Activated CD4-positive, alpha-beta T cell treated with anti-CD3 and anti-CD28 coated beads, Interleukin-2, amount 50 U/mL, for 16 hours (primary cell): Measurements from ENCODE around the gene ANGPTL7.
"Not testable (repeated sequence)": the region's sequence is repeated elsewhere in the genome, so short reads cannot be mapped to it uniquely, and the experiment has no call there.

ENCODE experiments used
- DNase-seq: peaks from one replicate; pipeline ENCODE4 v3.0.0-alpha.2; 2020

The ANGPTL7 gene

GRCh38 chr1:11170102-11170501 lies 19.1 kb upstream of the ANGPTL7 start:
- no peak for DNase-seq

GRCh38 chr1:11174261-11174942 lies 14.8 kb upstream of the ANGPTL7 start:
- DNase-seq = no peak

GRCh38 chr1:11175461-11175860 lies 13.7 kb upstream of the ANGPTL7 start:
- DNase-seq = no peak

- DNase-seq = no peak
Measured at GRCh38 chr1:11176081-11176706, 13.0 kb upstream of the ANGPTL7 start.

DNA sequence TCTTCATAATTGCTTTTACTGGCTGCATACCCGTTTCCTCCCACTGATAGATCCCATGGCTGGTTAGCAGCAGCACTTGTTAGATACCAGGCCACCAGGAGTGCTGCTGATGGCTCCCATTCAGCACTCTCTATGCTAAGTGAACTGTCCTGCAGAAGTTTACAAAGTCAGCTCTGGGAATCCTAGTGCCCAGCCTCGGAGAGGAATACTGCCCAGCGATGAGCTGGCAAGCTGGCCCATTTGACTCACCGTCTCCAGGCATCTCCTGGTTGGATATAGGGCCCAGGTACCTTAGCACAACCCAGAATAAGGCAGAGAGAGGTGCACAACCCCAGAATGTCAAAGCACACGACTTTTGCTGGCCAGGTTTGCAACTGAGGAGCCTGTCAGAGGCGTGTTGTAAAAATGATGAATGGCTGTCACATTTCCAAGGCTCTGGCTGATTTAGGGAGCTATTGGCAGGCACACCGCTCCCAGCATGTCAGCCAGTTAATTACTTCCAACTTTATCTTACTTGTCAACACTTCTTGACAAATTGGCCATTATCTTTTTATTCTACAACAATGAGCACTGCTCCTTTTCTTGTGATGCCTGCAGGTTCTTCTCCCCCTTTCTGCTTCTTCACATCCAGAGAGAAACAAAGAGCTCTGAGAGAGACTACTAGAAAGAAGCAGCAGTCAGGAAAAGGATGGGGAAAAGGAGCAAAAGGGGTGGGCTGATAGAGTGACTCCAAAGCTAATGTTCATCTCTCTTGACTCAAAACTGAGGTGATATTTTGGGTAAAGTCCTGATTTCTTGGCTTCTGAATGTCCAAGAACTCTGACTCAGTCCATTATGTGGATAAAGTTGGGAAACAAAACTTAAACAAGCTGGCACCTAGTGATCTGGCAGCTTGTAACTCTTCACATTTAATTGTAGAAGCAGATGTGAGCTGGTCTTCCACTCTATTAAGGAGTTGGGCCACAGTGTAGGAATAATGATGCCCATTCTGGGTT lies 10.8 kb upstream of the ANGPTL7 start:
- no peak for DNase-seq

DNA sequence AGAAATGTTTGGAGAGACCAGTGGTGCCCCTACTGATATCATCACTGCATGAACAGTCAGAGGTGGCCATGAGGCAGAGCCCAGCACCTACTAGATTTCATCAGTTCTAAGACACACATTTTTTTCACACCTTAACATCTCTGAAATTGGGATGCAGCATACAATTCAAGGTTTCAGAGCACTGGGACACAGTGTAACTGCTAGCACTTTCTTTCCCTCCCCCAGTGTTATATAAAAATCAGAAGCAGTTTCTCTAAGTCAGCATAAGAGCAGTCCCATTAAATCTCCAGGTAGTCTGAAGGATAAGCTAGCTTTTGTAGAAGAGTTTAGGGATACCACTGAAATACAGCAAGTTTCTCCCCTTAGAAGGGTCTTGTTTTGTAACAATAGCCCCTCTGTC lies 10.0 kb upstream of the ANGPTL7 start:
- no peak for DNase-seq

GRCh38 chr1:11179749-11180148 lies 9.4 kb upstream of the ANGPTL7 start:
- DNase-seq = not testable (repeated sequence)

DNA sequence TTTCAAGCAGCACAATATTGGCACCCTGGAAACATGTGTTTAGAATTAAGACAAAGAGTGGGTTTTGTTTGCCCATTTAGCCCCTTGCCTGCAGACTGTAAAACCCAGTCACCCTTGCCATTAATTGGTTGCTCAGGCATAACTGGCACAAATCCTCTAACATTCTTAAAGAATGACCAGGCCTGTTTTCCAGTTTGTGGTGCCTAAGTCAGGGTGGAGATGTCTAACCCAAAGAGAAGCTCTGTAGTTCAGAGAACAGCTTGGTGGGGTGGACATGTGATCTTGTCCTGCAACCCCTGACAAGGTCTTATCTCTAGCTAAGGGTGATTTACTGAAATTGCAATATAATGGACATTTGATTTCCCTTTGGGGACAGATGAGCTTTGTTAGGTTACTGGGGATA lies 8.8 kb upstream of the ANGPTL7 start:
- DNase-seq = no peak

DNA sequence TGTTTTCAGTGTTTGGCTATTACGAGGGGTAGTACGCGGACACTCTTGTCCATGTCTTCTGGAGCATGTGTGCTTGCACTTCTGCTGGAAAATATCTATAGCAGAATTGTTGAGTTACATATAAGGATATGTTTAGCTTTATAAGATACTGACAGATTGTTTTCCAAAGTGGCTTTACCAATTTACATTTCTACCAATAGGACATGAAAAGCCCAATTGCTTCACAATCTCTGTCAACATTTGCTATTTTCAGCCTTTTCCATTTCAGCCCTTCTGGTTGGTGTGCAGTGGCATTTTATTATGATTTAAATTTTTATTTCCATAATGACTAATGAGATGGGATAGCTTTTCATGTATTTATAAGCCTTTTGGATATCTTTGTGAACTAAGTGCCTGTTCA lies 6.3 kb upstream of the ANGPTL7 start:
- DNase-seq = no peak

DNA sequence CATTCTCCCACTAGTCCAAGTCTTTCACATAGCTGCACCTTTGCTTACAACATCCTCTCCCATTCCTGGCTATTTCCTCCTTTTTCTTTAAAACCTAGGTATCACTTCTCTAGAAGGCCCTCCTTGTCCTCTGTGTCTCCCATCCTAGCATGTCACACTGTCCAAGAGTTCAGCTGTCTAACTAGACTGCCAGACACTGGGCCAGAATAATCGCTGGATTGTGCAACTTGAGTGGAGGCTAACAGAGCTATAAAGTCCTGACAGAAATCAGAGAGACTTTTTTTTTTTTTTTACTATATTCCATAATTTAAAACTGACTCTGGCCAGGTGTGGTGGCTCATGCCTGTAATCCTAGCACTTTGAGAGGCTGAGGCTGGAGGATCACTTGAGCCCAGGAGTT lies 4.2 kb upstream of the ANGPTL7 start:
- no peak for DNase-seq

DNA sequence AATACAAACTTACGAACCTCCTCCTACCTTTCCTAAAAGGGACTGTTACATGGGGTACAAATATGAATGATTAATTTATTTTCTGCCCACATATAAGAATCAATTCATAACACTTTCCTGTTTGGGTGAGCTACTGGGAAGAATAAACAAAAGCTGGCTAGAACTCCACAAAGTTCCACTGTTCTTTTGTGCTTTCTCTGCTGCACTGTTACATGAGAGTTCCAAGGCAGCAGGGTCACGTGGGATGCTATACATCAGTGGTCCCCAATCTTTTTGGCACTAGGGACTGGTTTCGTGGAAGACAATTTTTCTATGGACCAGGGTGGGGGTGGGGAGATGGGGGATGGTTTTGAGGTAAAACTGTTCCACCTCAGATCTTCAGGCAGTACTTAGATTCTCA lies 2.2 kb upstream of the ANGPTL7 start:
- DNase-seq = no peak

DNA sequence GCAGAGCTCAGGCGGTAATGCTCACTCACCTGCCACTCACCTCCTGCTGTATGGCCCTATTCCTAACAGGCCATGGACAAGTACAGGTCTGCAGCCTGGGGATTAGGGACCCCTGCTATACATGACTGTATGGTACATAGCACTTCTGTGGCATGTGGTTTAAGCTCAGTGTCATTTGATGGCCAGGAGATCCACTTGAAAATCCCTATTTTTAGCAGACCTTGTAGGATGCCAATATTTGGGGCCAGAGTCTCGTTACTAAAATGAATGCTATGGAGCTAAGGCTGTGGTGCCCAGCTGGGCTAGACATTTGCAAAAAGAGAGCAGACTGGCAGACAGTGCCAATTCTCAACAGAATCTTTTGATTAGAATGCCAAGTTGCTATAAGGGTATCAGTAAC lies 1.7 kb upstream of the ANGPTL7 start:
- no peak for DNase-seq

DNA sequence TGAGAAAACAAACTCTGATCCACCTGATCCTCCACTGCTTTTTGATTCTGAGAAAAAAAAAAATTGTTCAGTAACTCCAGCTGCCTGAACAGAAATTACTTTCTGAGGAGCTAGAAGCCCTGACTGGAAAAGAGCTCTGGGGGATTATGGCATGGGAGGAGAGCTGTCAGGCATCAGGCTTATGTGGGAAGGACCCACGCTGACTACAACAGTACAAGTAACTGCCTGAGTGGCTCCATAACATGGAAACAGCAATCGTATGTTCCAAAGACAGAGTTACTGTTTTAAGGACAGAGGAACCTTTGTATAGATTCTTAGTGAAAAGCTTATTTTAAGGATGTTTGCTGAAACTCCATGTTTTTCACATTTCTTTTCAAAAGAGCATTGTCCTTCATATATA lies 1.2 kb upstream of the ANGPTL7 start:
- DNase-seq = no peak

GRCh38 chr1:11188381-11188780 lies 774 bp upstream of the ANGPTL7 start:
- no peak for DNase-seq

DNA sequence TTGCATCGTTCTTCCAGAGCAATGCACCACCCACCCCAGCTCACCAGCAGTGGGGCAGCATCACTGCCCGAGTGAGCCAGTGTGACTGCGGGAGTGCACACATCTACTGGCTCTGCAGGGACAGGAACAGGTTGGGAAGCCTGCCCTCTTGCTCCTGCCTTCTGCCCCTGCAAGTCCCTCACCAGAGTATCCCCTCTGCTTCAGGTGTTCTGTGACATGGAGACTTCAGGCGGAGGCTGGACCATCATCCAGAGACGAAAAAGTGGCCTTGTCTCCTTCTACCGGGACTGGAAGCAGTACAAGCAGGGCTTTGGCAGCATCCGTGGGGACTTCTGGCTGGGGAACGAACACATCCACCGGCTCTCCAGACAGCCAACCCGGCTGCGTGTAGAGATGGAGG lies 4.2 kb downstream of the ANGPTL7 start:
- no peak for DNase-seq

GRCh38 chr1:11194407-11195176 lies 5.4 kb downstream of the ANGPTL7 start:
- DNase-seq = no peak

GRCh38 chr1:11196945-11197344 lies 7.8 kb downstream of the ANGPTL7 start:
- no peak for DNase-seq

- no peak for DNase-seq
Measured at GRCh38 chr1:11197359-11197758, 8.2 kb downstream of the ANGPTL7 start.

GRCh38 chr1:11198257-11198656 lies 9.1 kb downstream of the ANGPTL7 start:
- no peak for DNase-seq

DNA sequence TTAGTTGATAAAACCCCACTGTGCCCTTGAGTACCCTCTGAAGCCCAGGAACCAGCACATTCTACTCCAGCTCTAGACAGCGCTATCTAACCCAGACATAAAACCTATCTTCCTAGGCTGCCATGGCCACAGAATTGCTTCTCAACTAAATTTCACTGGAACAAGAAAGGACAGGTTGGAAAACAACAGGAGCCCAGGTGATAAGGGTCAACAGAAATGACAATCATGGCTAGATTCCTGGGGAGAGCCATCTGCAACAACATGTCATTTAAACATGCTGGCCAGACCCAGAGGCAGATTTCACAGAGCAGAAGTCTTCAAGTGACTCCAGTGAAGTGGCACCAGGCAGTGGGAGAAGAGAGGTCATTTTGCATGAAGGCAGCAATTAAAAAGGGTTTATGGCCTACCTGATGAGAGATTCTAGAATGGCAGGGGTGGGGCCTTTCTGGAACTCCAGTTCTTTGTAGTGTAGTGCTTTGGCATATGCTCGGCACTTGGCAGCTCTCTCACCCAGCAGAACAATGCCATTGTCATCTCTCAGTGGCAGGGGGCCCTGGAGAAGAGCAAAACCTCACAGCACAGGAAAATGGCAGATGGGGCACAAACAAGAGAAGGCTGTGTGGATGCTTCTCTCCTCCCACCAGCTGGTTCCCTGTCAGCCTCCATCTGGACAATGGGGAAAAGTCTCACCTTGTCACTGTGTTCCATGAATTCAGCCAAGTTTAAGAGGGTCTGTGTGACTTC lies 9.9 kb downstream of the ANGPTL7 start:
- DNase-seq = no peak

DNA sequence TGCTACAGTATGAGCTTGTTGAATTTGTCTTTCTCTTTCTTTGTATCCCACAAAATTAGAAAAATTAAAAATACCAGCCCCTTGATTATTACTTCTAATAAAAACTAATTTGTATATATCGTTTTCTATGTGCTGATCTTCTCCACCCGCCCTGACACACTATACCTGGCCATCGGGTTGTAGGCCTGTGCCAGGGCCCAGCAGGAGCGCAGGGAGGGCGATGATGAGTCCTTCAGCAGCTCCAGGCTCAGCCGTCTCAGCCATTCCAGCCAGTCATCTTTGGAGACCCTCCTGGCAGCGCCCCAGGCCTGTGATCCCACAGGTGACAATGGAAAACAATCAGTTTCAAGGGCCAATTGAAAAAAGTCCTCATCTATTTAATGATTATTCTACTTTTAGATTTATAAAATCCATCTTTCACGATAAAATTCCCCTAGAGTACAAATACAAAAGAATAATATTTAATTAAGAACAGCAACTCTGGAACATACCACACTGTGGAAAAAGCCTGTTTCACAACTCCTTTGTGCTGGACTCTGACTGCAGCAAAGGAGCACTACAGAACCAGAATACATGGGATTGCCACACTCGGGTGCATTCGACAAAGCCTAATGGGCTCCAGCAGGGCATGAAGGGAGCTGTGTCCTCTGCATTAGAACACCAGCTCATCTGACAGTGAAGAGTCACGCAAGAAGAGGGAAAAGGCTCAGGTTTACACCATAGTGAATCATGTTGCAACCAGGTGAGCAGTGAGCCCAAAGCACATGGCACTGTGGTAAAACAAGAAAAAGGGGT lies 15.4 kb downstream of the ANGPTL7 start:
- no peak for DNase-seq
